Stimulated activated CD8-positive, alpha-beta memory T cell treated with anti-CD3 and anti-CD28 coated beads, Interleukin-7, amount 100 ng/mL, for 24 hours (primary cell): ENCODE measurements around the gene FOXO6.

Experiments
- DNase-seq: peaks from one replicate; pipeline ENCODE4 v3.0.0-alpha.2; 2020; ENCODE audit warnings: low read depth

The FOXO6 gene

GRCh38 chr1:41367288-41367642 lies 6.0 kb downstream of the FOXO6 start:
- no peak for DNase-seq

GRCh38 chr1:41368366-41368765 lies 7.1 kb downstream of the FOXO6 start:
- DNase-seq = no peak

GRCh38 chr1:41368801-41369200 lies 7.6 kb downstream of the FOXO6 start:
- DNase-seq = no peak

- DNase-seq = no peak
These were observed 8.3 kb downstream of the FOXO6 start for GRCh38 chr1:41369531-41369930.

- DNase-seq = no peak
These were observed 9.0 kb downstream of the FOXO6 start for GRCh38 chr1:41370225-41370624.

- DNase-seq = no peak
These were observed 9.7 kb downstream of the FOXO6 start for GRCh38 chr1:41370756-41371420.

GRCh38 chr1:41371630-41372599 lies 10.7 kb downstream of the FOXO6 start:
- DNase-seq = no peak

GRCh38 chr1:41372600-41372993 lies 11.4 kb downstream of the FOXO6 start:
- DNase-seq = no peak

- no peak for DNase-seq
These were observed 12.1 kb downstream of the FOXO6 start for GRCh38 chr1:41373373-41373772.

GRCh38 chr1:41374711-41375110 lies 13.5 kb downstream of the FOXO6 start:
- no peak for DNase-seq

GRCh38 chr1:41377397-41377796 lies 16.2 kb downstream of the FOXO6 start:
- DNase-seq = no peak

GRCh38 chr1:41378222-41378621 lies 17.0 kb downstream of the FOXO6 start:
- DNase-seq = no peak

GRCh38 chr1:41378999-41379737 lies 17.9 kb downstream of the FOXO6 start:
- DNase-seq = no peak

GRCh38 chr1:41379738-41380130 lies 18.5 kb downstream of the FOXO6 start:
- no peak for DNase-seq

- no peak for DNase-seq
These were observed 19.0 kb downstream of the FOXO6 start for GRCh38 chr1:41380195-41380594.

GRCh38 chr1:41380979-41381691 lies 19.9 kb downstream of the FOXO6 start:
- no peak for DNase-seq

GRCh38 chr1:41381692-41382479 lies 20.7 kb downstream of the FOXO6 start:
- no peak for DNase-seq

- no peak for DNase-seq
These were observed 21.4 kb downstream of the FOXO6 start for GRCh38 chr1:41382480-41383090.

GRCh38 chr1:41383094-41383852 lies 22.0 kb downstream of the FOXO6 start:
- DNase-seq = no peak

GRCh38 chr1:41384579-41384978 lies 23.3 kb downstream of the FOXO6 start:
- no peak for DNase-seq
